ENCODE data around the gene CEP126. TPM values are rescaled to one million over a fixed set of nuclear protein-coding genes. Genes with fewer than 3 reads are reported as not detected.

The CEP126 gene
- total RNA-seq, 2 donors from 2014 or later = 1.5 to 2.5 TPM

Other genes starting within 250 kb of the CEP126 start
- not detected for gene ANGPTL5, start 1.5 kb downstream of the CEP126 start, total RNA-seq
- not detected for gene CFAP300, start 132.4 kb downstream of the CEP126 start, total RNA-seq
- gene YAP1, start 195.4 kb downstream of the CEP126 start, total RNA-seq = under 1 TPM in 1 of 2 donors, not detected in 1; 0.56 TPM